Measurements from ENCODE around the gene OR10X1.

Gene OR10X1

GRCh38 chr1:158547533-158547932 lies 32.2 kb downstream of the OR10X1 start:
- TF ChIP-seq CTCF (IDR thresholded peaks at IDR 0.05; ENCODE audit: low read depth, low read length, poor library complexity, severe bottlenecking) (no peak), EZH2phosphoT487 (IDR thresholded peaks at IDR 0.05; ENCODE audit: borderline replicate concordance, low read length) (no peak)
- Histone ChIP-seq H3K36me3 (ENCODE audit: control insufficient read depth, low read length) (no peaks in the 10 kb centered on the region), H3K79me2 (ENCODE audit: control insufficient read depth, low read length) (no peaks in the 10 kb centered on the region), H3K27ac (ENCODE audit: low read depth, low read length) (no peak overlapping the region), H3K27me3 (ENCODE audit: control insufficient read depth, low read length) (0 out of 2 replicates have a peak, but pooled peaks cover 3% of the 10 kb centered on the region), H3K9me3 (ENCODE audit: control insufficient read depth, insufficient read depth, low read length) (no peaks in the 10 kb centered on the region), H3K4me1 (ENCODE audit: control insufficient read depth, low read length) (no peaks in the 10 kb centered on the region), H4K20me1 (ENCODE audit: control insufficient read depth, insufficient read depth, low read depth, low read length) (no peaks in the 10 kb centered on the region), H3K4me2 (ENCODE audit: low read length) (no peak overlapping the region), H3F3A (ENCODE audit: control insufficient read depth, insufficient read depth) (no peaks in the 10 kb centered on the region), H3K4me3 (ENCODE audit: low read length) (no peak overlapping the region), H3K9me2 (replicated peaks; ENCODE audit: control insufficient read depth, low read length) (no peaks in the 10 kb centered on the region)

GRCh38 chr1:158537609-158538008 lies 42.1 kb downstream of the OR10X1 start:
- Histone ChIP-seq H3K36me3 (ENCODE audit: control insufficient read depth, low read length) (no peaks in the 10 kb centered on the region), H3F3A (ENCODE audit: control insufficient read depth, insufficient read depth) (no peaks in the 10 kb centered on the region), H3K27me3 (ENCODE audit: control insufficient read depth, low read length) (no peaks in the 10 kb centered on the region; the same call in 1 of the 2 replicates), H3K4me2 (ENCODE audit: low read length) (no peak overlapping the region), H4K20me1 (ENCODE audit: control insufficient read depth, insufficient read depth, low read depth, low read length) (no peaks in the 10 kb centered on the region), H3K4me1 (ENCODE audit: control insufficient read depth, low read length) (no peaks in the 10 kb centered on the region), H3K9me3 (ENCODE audit: control insufficient read depth, insufficient read depth, low read length) (no peaks in the 10 kb centered on the region), H3K27ac (ENCODE audit: low read depth, low read length) (no peak overlapping the region), H3K4me3 (ENCODE audit: low read length) (no peak overlapping the region), H3K9me2 (replicated peaks; ENCODE audit: control insufficient read depth, low read length) (no peaks in the 10 kb centered on the region), H3K79me2 (ENCODE audit: control insufficient read depth, low read length) (no peaks in the 10 kb centered on the region)
- TF ChIP-seq CTCF (IDR thresholded peaks at IDR 0.05; ENCODE audit: low read depth, low read length, poor library complexity, severe bottlenecking) (no peak), EZH2phosphoT487 (IDR thresholded peaks at IDR 0.05; ENCODE audit: borderline replicate concordance, low read length) (no peak)

GRCh38 chr1:158534496-158534895 lies 45.2 kb downstream of the OR10X1 start:
- no peaks in the 10 kb centered on the region for H3K9me2 ChIP-seq (replicated peaks; ENCODE audit: control insufficient read depth, low read length)
- H3K27ac ChIP-seq (ENCODE audit: low read depth, low read length) = no peak overlapping the region
- no peaks in the 10 kb centered on the region for H3K9me3 ChIP-seq (ENCODE audit: control insufficient read depth, insufficient read depth, low read length)
- H4K20me1 ChIP-seq (ENCODE audit: control insufficient read depth, insufficient read depth, low read depth, low read length) = no peaks in the 10 kb centered on the region
- H3K4me1 ChIP-seq (ENCODE audit: control insufficient read depth, low read length) = no peaks in the 10 kb centered on the region
- H3K4me3 ChIP-seq (ENCODE audit: low read length) = no peak overlapping the region
- H3K36me3 ChIP-seq (ENCODE audit: control insufficient read depth, low read length) = no peaks in the 10 kb centered on the region
- H3F3A ChIP-seq (ENCODE audit: control insufficient read depth, insufficient read depth) = no peaks in the 10 kb centered on the region
- H3K27me3 ChIP-seq (ENCODE audit: control insufficient read depth, low read length) = no peaks in the 10 kb centered on the region; the same call in 1 of the 2 replicates
- no peaks in the 10 kb centered on the region for H3K79me2 ChIP-seq (ENCODE audit: control insufficient read depth, low read length)
- H3K4me2 ChIP-seq (ENCODE audit: low read length) = no peak overlapping the region
- TF ChIP-seq EZH2phosphoT487 (IDR thresholded peaks at IDR 0.05; ENCODE audit: borderline replicate concordance, low read length) (no peak), CTCF (IDR thresholded peaks at IDR 0.05; ENCODE audit: low read depth, low read length, poor library complexity, severe bottlenecking) (no peak)
